Mesenchymal stem cell (in vitro differentiated cells and primary cell): ENCODE measurements around the gene DNER.

ENCODE experiments used
- DNase-seq: peaks from one replicate; pipeline ENCODE4 v3.0.0-alpha.2; 2013
- H2AFZ ChIP-seq: one replicate; pipeline ENCODE4 v1.6.1; 2013; ENCODE audit warnings: low read depth, mild to moderate bottlenecking, control low read depth, inconsistent platforms, low read length, moderate library complexity
- H2AK5ac ChIP-seq: 2 replicates; pipeline ENCODE4 v1.6.1; 2013; ENCODE audit warnings: low read length, moderate library complexity, mild to moderate bottlenecking, inconsistent platforms; ENCODE audit not compliant: severe bottlenecking
- H2BK120ac ChIP-seq: one replicate; pipeline ENCODE4 v1.6.1; 2013; ENCODE audit warnings: low read depth, mild to moderate bottlenecking, inconsistent platforms, low read length, moderate library complexity
- H2BK12ac ChIP-seq, 2 experiments: one replicate each; pipeline ENCODE4 v1.6.1; 2013; ENCODE audit warnings: inconsistent platforms in 2 of 2, low read length in 2 of 2, mild to moderate bottlenecking in 2 of 2, moderate library complexity in 2 of 2, control low read depth in 1 of 2
- H2BK15ac ChIP-seq: one replicate; pipeline ENCODE4 v1.6.1; 2013; ENCODE audit warnings: mild to moderate bottlenecking, low read depth, inconsistent platforms; ENCODE audit not compliant: poor library complexity, severe bottlenecking
- H2BK5ac ChIP-seq: 2 replicates; pipeline ENCODE4 v1.6.1; 2013; ENCODE audit warnings: low read depth, mild to moderate bottlenecking, low read length, control low read depth, inconsistent platforms; ENCODE audit not compliant: poor library complexity, severe bottlenecking
- H3K14ac ChIP-seq, 2 experiments: one replicate each; pipeline ENCODE4 v1.6.1; 2013; ENCODE audit warnings: inconsistent platforms in 2 of 2, low read length in 2 of 2, control low read depth in 1 of 2, mild to moderate bottlenecking in 1 of 2, moderate library complexity in 1 of 2
- H3K18ac ChIP-seq, 2 experiments: one replicate each; pipeline ENCODE4 v1.6.1; 2013; ENCODE audit warnings: inconsistent platforms in 2 of 2, low read length in 2 of 2, control low read depth in 1 of 2, low read depth in 1 of 2, mild to moderate bottlenecking in 1 of 2
- H3K23ac ChIP-seq, 2 experiments: one replicate each; pipeline ENCODE4 v1.6.1; 2013; ENCODE audit warnings: inconsistent platforms in 2 of 2, low read length in 2 of 2, mild to moderate bottlenecking in 2 of 2, moderate library complexity in 2 of 2, control low read depth in 1 of 2
- H3K27ac ChIP-seq: 2 replicates; pipeline ENCODE4 v1.5.1; 2013; ENCODE audit warnings: mild to moderate bottlenecking, moderate library complexity, low read length, control low read depth, inconsistent platforms; ENCODE audit not compliant: poor library complexity, severe bottlenecking
- H3K27me3 ChIP-seq, 2 experiments: 2 replicates each; pipeline versions ENCODE4 v1.6.1 to v1.7.0; 2013; ENCODE audit warnings: low read length in 2 of 2, mild to moderate bottlenecking in 2 of 2, moderate library complexity in 2 of 2, control low read depth in 1 of 2, inconsistent platforms in 1 of 2; ENCODE audit not compliant: control insufficient read depth in 1 of 2, insufficient read depth in 1 of 2
- H3K36me3 ChIP-seq, 2 experiments: 2 replicates each; pipeline versions ENCODE4 v1.6.1 to v1.7.0; 2013; ENCODE audit warnings: low read length in 2 of 2, control low read depth in 1 of 2, inconsistent platforms in 1 of 2, low read depth in 1 of 2, mild to moderate bottlenecking in 1 of 2; ENCODE audit not compliant: insufficient read depth in 2 of 2, control insufficient read depth in 1 of 2
- H3K4ac ChIP-seq, 2 experiments: one replicate each; pipeline ENCODE4 v1.6.1; 2013; ENCODE audit warnings: inconsistent platforms in 2 of 2, low read length in 2 of 2, mild to moderate bottlenecking in 2 of 2, moderate library complexity in 2 of 2, control low read depth in 1 of 2, low read depth in 1 of 2
- H3K4me1 ChIP-seq: 2 replicates; pipeline ENCODE4 v1.6.1; 2013; ENCODE audit warnings: low read depth, low read length, control low read depth; ENCODE audit not compliant: control insufficient read depth, insufficient read depth
- H3K4me2 ChIP-seq: 2 replicates; pipeline ENCODE4 v1.6.1; 2013; ENCODE audit warnings: low read length, mild to moderate bottlenecking, inconsistent platforms; ENCODE audit not compliant: poor library complexity, severe bottlenecking
- H3K4me3 ChIP-seq, 2 experiments: 2 replicates each; pipeline versions ENCODE4 v1.5.1 to v1.7.0; 2013; ENCODE audit warnings: low read length in 2 of 2, mild to moderate bottlenecking in 2 of 2, control low read depth in 1 of 2, low read depth in 1 of 2; ENCODE audit not compliant: insufficient read depth in 1 of 2
- H3K79me1 ChIP-seq: replicated peaks from 2 replicates; pipeline ENCODE4 v1.6.1; 2013; ENCODE audit warnings: mild to moderate bottlenecking, control low read depth, low read length, inconsistent platforms; ENCODE audit not compliant: poor library complexity, severe bottlenecking
- H3K9ac ChIP-seq: 2 replicates; pipeline ENCODE4 v1.7.0; 2013; ENCODE audit warnings: mild to moderate bottlenecking, low read length, moderate library complexity
- H3K9me3 ChIP-seq: 2 replicates; pipeline ENCODE4 v1.7.0; 2013; ENCODE audit warnings: mild to moderate bottlenecking, low read length; ENCODE audit not compliant: control insufficient read depth
- H4K8ac ChIP-seq: one replicate; pipeline ENCODE4 v1.6.1; 2013; ENCODE audit warnings: inconsistent platforms, mild to moderate bottlenecking, low read length, moderate library complexity
- H4K91ac ChIP-seq: one replicate; pipeline ENCODE4 v1.6.1; 2013; ENCODE audit warnings: mild to moderate bottlenecking, low read length, inconsistent platforms
- WGBS: methylation state at CpG from one replicate; pipeline ENCODE4 v1.1.7; 2013; ENCODE audit warnings: mixed read lengths; 5-methylcytosine and 5-hydroxymethylcytosine counted together

Gene DNER

DNA sequence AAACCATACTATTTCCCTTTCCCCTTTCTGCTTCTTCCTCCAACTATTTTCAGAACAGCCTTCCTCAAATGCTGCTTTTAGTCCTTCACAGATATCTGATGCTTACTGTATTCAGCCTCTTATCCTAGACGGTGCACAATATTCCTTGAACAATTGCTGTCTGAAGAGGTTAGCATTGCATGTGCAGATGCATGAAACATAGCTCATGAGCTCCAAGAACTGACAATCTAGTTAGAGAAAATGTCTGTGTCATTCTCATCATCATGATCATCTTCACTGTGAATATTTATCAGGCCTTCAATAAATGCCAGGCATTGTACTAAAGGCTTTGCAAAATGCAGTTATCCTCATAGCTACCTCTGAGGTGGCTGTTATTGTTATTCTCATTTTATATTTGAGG, 190.7 kb downstream of the DNER start:
- 100% methylated on average over 1 of the region's 1 CpG for WGBS
- H3K27ac ChIP-seq: no peak overlapping the region
- no peak overlapping the region for H3K4me3 ChIP-seq
- H2BK5ac ChIP-seq: no peak overlapping the region
- H3K9ac ChIP-seq: no peak overlapping the region
- no peak overlapping the region for H3K23ac ChIP-seq
- no peaks in the 10 kb centered on the region for H3K27me3 ChIP-seq
- no peak overlapping the region for H3K4ac ChIP-seq
- no peak overlapping the region for H3K4me2 ChIP-seq
- no peaks in the 10 kb centered on the region for H3K4me1 ChIP-seq
- H3K36me3 ChIP-seq: no peaks in the 10 kb centered on the region
- H2BK15ac ChIP-seq: no peak overlapping the region
- no peak overlapping the region for H2AFZ ChIP-seq
- H2AK5ac ChIP-seq: no peak overlapping the region
- H2BK120ac ChIP-seq: no peak overlapping the region
- H4K8ac ChIP-seq: no peak overlapping the region
- H2BK12ac ChIP-seq: no peak overlapping the region
- no peaks in the 10 kb centered on the region for H3K79me1 ChIP-seq
- no peak overlapping the region for H3K18ac ChIP-seq
- H4K91ac ChIP-seq: no peak overlapping the region
- DNase-seq: no peak
- H3K14ac ChIP-seq: no peak overlapping the region
- H3K9me3 ChIP-seq: no peaks in the 10 kb centered on the region

DNA sequence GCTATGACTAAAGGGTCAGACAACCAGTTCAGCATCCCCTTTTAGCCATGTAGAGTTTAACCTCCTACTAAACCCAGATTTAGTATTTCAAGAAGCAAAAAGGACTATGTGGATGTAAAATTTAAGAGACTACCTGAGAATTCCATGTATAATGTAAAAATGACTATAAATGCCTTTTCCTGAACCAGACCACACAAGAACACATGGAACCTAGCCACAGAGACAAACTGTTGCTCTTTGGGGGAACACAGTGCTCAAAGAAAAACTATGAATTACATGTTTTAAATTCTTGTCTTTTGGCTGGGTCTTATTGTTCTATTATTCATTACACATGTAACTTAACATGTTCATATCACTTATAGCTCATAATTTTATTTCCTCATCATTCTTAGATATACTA, 192.8 kb downstream of the DNER start:
- Histone ChIP-seq H2BK15ac (no peak overlapping the region), H3K4me1 (no peaks in the 10 kb centered on the region), H3K4me3 (no peak overlapping the region), H3K9ac (no peak overlapping the region), H3K4ac (no peak overlapping the region), H3K27me3 (no peaks in the 10 kb centered on the region), H4K8ac (no peak overlapping the region), H2BK120ac (no peak overlapping the region), H3K18ac (no peak overlapping the region), H2BK5ac (no peak overlapping the region), H2AK5ac (no peak overlapping the region), H3K23ac (no peak overlapping the region), H4K91ac (no peak overlapping the region), H3K36me3 (no peaks in the 10 kb centered on the region), H3K9me3 (no peaks in the 10 kb centered on the region), H3K27ac (no peak overlapping the region), H3K79me1 (no peaks in the 10 kb centered on the region), H3K4me2 (no peak overlapping the region), H2BK12ac (no peak overlapping the region), H3K14ac (no peak overlapping the region), H2AFZ (no peak overlapping the region)
- DNase-seq: no peak

DNA sequence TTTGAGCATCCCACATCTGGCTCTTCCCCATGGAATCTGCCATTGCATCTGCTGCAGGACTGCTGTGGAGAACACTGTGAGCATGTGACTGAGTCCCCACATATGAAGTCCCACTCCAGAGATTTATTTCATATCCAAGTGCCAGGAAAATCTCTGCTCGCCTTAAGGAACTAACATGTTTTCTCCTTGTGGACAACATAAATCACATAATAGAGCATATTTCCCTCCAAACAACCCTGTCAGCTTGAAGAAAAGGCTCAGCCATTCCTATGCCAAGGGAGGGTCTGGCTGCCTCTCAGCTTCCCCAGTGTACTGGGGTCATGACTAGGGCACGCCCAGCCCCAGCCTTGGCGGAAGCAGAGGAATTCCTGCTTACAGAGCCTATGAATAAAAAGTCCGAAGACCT, 193.7 kb downstream of the DNER start:
- no peak overlapping the region for H2BK120ac ChIP-seq
- no peaks in the 10 kb centered on the region for H3K4me1 ChIP-seq
- no peaks in the 10 kb centered on the region for H3K79me1 ChIP-seq
- no peak overlapping the region for H2BK5ac ChIP-seq
- H3K14ac ChIP-seq: no peak overlapping the region
- no peak for DNase-seq
- H3K4me3 ChIP-seq: no peak overlapping the region
- no peak overlapping the region for H2AFZ ChIP-seq
- no peak overlapping the region for H3K18ac ChIP-seq
- H3K23ac ChIP-seq: no peak overlapping the region
- WGBS: 81% methylated on average over 4 of the region's 4 CpGs
- H3K4ac ChIP-seq: no peak overlapping the region
- no peak overlapping the region for H3K4me2 ChIP-seq
- H3K27ac ChIP-seq: no peak overlapping the region
- no peak overlapping the region for H2AK5ac ChIP-seq
- H4K91ac ChIP-seq: no peak overlapping the region
- no peaks in the 10 kb centered on the region for H3K27me3 ChIP-seq
- no peak overlapping the region for H2BK12ac ChIP-seq
- no peaks in the 10 kb centered on the region for H3K9me3 ChIP-seq
- no peak overlapping the region for H2BK15ac ChIP-seq
- H3K36me3 ChIP-seq: no peaks in the 10 kb centered on the region
- H4K8ac ChIP-seq: no peak overlapping the region
- no peak overlapping the region for H3K9ac ChIP-seq

DNA sequence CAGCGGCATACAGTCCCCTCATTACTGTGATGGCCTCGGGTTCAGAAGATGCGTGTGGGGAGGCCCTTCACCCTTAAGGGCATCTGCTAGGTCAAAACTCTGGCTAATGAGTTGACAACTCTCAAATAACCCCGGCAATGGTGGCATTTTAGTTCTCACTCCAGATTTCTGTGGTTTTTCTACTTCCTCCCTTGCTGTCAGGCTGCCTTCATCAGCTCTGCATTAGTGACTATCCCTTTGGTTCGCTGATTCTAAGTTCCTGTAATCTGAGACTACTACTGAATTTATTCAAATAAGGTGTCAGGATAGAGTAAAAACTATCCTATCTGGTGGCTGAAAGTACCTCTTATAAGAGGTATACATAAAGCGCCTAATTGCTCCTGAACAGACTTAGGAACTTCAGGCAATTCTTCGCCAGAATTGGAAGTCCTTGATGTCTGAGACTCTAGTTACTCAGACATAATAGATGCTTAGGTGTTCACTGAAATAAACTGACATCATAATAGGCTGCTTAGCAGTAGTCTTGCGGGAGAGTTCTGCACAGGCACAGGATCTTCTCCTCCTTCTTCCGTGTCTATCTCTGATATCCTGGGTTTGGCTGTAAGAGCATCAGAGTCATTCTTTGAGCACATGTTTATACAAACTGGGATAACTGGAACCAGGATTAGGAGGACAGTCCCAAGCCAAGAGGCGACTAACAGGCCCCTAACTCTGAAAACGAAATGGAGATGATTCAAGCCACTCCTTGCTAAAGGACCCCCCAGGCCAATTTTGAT, 194.5 kb downstream of the DNER start:
- no peak overlapping the region for H2BK12ac ChIP-seq
- H3K27me3 ChIP-seq: no peaks in the 10 kb centered on the region
- no peak overlapping the region for H2BK15ac ChIP-seq
- no peak overlapping the region for H2AFZ ChIP-seq
- no peak overlapping the region for H4K8ac ChIP-seq
- no peak overlapping the region for H3K4ac ChIP-seq
- no peak overlapping the region for H3K4me3 ChIP-seq
- no peaks in the 10 kb centered on the region for H3K36me3 ChIP-seq
- no peaks in the 10 kb centered on the region for H3K4me1 ChIP-seq
- no peak overlapping the region for H3K27ac ChIP-seq
- no peak overlapping the region for H3K4me2 ChIP-seq
- WGBS: 76% methylated on average over 10 of the region's 11 CpGs
- H3K14ac ChIP-seq: no peak overlapping the region
- H2BK5ac ChIP-seq: no peak overlapping the region
- H3K9ac ChIP-seq: no peak overlapping the region
- H3K79me1 ChIP-seq: no peaks in the 10 kb centered on the region
- no peak overlapping the region for H3K18ac ChIP-seq
- no peak overlapping the region for H3K23ac ChIP-seq
- H2BK120ac ChIP-seq: no peak overlapping the region
- H2AK5ac ChIP-seq: no peak overlapping the region
- no peaks in the 10 kb centered on the region for H3K9me3 ChIP-seq
- H4K91ac ChIP-seq: no peak overlapping the region
- no peak for DNase-seq
